OCI-M1 (cell line): ENCODE results near the gene CENPB.
"Not testable (repeated sequence)": the region's sequence is repeated elsewhere in the genome, so short reads cannot be mapped to it uniquely, and the experiment has no call there.

Experiments used
- DNase-seq: peaks from one replicate; lab custom pipeline; 2025; lab: John Stamatoyannopoulos, UW

The CENPB gene

DNA sequence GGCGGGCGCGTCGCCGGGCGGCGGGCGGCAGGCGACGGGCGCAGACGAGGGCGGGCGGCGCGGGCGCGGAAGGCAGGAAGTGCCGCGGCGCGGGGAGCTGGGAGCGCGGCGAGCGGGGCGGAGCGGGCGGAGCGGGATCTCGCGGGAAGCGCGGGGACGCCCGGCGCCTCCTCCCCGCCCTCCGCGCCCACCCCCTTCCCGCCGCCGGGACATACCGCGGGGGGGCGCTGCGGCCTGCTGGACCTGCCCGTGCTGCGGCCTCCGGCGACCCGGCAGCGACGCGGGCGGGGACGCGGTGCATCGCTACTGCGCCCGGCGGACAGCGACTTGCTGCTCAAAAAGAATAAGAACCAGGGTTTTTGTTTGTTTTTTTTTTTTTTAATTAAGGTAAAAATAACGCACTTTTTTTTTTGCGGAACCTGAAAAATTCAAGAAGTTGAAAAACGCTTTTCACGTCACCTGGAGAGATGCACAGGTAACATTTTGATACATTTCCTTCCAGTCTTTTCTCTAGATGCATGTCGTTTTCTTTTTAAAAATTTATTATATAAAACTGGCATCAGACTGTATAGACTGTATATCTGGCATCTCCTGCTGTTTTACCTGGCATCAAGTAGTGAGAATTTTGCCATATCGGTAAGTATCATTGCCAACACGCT lies at the start of gene CENPB:
Gene CENPB (minus strand): TSS at position 76 of the 659 bp plus-strand sequence. CDS start 257 bp downstream, outside the sequence.
- DNase-seq = peak; percentile 93

- DNase-seq = no peak
Observed at GRCh38 chr20:3836132-3836531, 49.6 kb upstream of the CENPB start.

GRCh38 chr20:3829891-3830290 lies 43.4 kb upstream of the CENPB start:
- not testable (repeated sequence) for DNase-seq

DNA sequence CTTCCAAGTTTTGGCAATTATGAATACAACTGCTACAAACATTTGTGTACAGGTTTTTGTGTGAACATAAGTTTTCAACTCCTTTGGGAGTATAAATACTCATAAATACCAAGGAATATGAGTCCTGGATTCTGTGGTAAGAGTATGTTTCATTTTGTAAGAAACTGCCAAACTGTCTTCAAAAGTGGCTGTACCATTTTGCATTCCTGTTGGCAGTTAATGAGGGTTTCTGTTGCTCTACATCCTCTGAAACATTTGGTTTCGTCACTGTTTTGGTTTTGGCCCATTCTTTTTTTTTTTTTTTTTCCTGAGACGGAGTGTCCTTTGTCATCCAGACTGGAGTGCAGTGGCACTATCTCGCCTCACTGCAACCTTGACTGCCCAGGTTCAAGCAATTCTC lies 42.3 kb upstream of the CENPB start:
- no peak for DNase-seq

GRCh38 chr20:3826420-3826819 lies 39.9 kb upstream of the CENPB start:
- DNase-seq = no peak

- DNase-seq = no peak
Observed at GRCh38 chr20:3825526-3825925, 39.0 kb upstream of the CENPB start.

DNA sequence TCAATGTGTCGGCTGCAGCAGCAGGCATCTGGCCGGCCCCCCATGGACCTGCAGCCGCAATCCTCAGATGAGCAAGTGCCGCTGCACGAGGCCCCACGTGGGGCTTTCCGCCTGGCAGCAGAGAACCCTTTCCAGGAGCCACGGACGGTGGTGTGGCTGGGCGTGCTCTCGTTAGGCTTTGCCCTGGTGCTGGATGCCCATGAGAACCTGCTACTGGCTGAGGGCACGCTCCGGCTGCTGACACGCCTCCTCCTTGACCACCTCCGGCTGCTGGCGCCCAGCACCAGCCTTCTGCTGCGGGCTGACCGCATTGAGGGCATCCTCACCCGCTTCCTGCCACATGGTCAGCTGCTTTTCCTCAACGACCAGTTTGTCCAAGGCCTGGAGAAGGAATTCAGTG lies 37.3 kb upstream of the CENPB start:
- DNase-seq = no peak

- DNase-seq = no peak
Observed at GRCh38 chr20:3821996-3822395, 35.5 kb upstream of the CENPB start.

GRCh38 chr20:3820901-3821727 lies 34.6 kb upstream of the CENPB start:
- no peak for DNase-seq

DNA sequence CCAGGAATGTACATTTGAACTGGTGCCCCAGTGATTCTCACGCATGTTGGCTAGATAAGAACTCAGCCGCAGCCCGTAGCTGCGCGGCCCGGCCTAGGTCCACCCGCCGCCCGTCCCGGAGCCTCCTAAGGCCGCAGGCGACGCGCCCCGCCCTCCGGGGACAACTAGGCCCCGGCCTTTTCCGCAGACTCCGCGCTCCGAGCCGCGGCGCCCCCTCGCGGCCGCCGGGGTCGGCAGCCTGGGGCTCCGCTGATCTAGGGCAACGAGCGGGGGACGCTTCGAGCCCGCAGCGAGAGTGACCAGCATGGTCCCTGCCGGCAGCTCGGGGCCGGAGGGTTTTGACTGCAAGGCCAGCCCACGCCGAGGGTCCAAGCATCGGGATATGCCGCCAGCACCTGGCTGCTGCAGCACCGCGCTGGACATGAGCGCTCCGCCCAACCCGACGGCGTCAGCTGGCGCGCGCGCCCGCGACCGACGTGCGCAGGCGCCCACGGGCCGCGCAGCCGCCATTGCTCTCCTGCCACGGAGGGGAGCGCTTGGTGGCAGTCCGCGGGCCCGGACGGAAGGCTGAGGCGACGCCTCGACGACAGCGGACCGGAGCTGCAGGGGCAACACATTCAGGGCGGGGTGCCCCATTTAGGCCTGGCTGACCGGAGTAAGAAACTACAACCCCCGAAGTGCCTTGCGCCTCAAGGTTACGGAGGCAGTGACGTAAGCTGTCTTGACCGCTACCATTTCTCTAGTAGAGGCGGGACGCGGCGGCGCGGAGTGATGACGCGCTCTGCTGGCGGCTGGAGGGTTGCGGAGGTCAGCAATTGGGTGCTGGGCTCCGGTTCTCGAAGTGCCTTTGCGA lies 33.7 kb upstream of the CENPB start, which contains the start of gene AP5S1:
Gene AP5S1 (plus strand): TSS at position 500 of the 853 bp plus-strand sequence. CDS start 1,571 bp downstream, outside the sequence.
- peak; percentile 98 for DNase-seq

- no peak for DNase-seq
Observed at GRCh38 chr20:3819411-3820047, 33.0 kb upstream of the CENPB start.

GRCh38 chr20:3818155-3819151 lies 31.9 kb upstream of the CENPB start:
- DNase-seq = peak; percentile 88

- DNase-seq = no peak
Observed at GRCh38 chr20:3815703-3816315, 29.3 kb upstream of the CENPB start.

GRCh38 chr20:3814928-3815495 lies 28.5 kb upstream of the CENPB start:
- no peak for DNase-seq

DNA sequence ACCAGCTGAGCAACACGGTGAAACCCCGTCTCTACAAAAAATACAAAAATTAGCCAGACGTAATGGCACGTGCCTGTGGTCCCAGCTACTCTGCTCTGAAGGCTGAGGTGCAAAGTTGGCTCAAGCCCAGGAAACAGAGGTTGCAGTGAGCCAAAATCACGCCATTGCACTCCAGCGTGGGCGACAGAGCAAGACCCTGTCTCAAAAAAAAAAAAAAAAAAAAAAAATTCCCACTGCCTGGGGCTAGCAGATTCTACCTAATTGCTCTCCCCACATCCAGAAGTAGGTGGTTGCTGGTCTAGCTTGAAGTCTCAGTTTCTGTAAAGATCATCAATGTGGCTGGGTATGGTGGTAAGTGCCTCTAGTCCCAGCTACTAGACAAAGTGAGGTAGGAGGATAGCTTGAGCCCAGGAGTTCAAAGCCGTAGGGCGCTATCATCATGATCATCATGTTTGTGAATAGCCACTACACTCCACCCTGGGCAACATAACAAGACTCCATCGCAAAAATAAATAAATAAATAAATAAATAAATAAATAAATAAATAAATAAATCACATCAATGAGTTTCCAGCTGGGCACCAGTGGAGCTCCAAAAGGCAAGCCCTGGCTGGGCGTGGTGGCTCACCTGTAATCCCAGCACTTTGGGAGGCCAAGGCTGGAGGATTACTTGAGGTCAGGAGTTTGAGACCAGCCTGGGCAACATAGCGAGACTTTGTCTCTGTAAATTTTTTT lies 27.5 kb upstream of the CENPB start:
- DNase-seq = no peak

- DNase-seq = no peak
Observed at GRCh38 chr20:3812975-3813847, 26.7 kb upstream of the CENPB start.

GRCh38 chr20:3812259-3812681 lies 25.7 kb upstream of the CENPB start:
- no peak for DNase-seq
